NOMO-1 treated with DMSO at 0.1 percent for 48 hours (cell line): ENCODE data around the gene FAM83D.
A peak's percentile ranks its signal among the peaks of the same experiment; 100 is the strongest.
"Not testable (repeated sequence)": the region's sequence is repeated elsewhere in the genome, so short reads cannot be mapped to it uniquely, and the experiment has no call there.

ENCODE experiments used
- DNase-seq: peaks from one replicate; lab custom pipeline; 2025; ENCODE audit not compliant: unreplicated experiment; lab: John Stamatoyannopoulos, UW

The FAM83D gene

GRCh38 chr20:38932457-38933120 lies 6.4 kb downstream of the FAM83D start:
- no peak for DNase-seq

GRCh38 chr20:38934530-38934929 lies 8.3 kb downstream of the FAM83D start:
- no peak for DNase-seq

- no peak for DNase-seq
Observed at GRCh38 chr20:38935285-38935684, 9.1 kb downstream of the FAM83D start.

- no peak for DNase-seq
Observed at GRCh38 chr20:38935967-38936407, 9.8 kb downstream of the FAM83D start.

GRCh38 chr20:38937000-38937399 lies 10.8 kb downstream of the FAM83D start:
- no peak for DNase-seq

- DNase-seq: no peak
Observed at GRCh38 chr20:38937978-38938473, 11.8 kb downstream of the FAM83D start.

GRCh38 chr20:38939686-38940085 lies 13.5 kb downstream of the FAM83D start:
- DNase-seq: no peak

GRCh38 chr20:38940644-38941043 lies 14.4 kb downstream of the FAM83D start:
- no peak for DNase-seq

- no peak for DNase-seq
Observed at GRCh38 chr20:38941726-38942389, 15.6 kb downstream of the FAM83D start.

- no peak for DNase-seq
Observed at GRCh38 chr20:38945012-38945411, 18.8 kb downstream of the FAM83D start.

- DNase-seq: no peak
Observed at GRCh38 chr20:38946836-38947235, 20.6 kb downstream of the FAM83D start.

GRCh38 chr20:38947931-38948362 lies 21.7 kb downstream of the FAM83D start:
- no peak for DNase-seq

- no peak for DNase-seq
Observed at GRCh38 chr20:38950254-38950653, 24.0 kb downstream of the FAM83D start.

GRCh38 chr20:38951611-38952010 lies 25.4 kb downstream of the FAM83D start:
- no peak for DNase-seq

- no peak for DNase-seq
Observed at GRCh38 chr20:38952153-38952552, 25.9 kb downstream of the FAM83D start.

GRCh38 chr20:38953630-38954340 lies 27.6 kb downstream of the FAM83D start:
- DNase-seq: no peak

GRCh38 chr20:38957235-38957876 lies 31.1 kb downstream of the FAM83D start:
- no peak for DNase-seq

- no peak for DNase-seq
Observed at GRCh38 chr20:38957915-38958485, 31.8 kb downstream of the FAM83D start.

- DNase-seq: not testable (repeated sequence)
Observed at GRCh38 chr20:38960187-38960687, 34.0 kb downstream of the FAM83D start.

- DNase-seq: peak; percentile 48
Observed at GRCh38 chr20:38961530-38962043, 35.4 kb downstream of the FAM83D start.
